GM12891 (cell line): ENCODE results near the gene TMC7.

Experiments
- POLR2A ChIP-seq: IDR thresholded peaks from 2 replicates; pipeline ENCODE4 v1.6.1; 2011; ENCODE audit warnings: low read depth, low read length, control low read depth
- POLR2AphosphoS5 ChIP-seq: IDR thresholded peaks from 2 replicates; pipeline ENCODE4 v1.6.1; 2011; ENCODE audit warnings: low read depth, low read length, control low read depth
- POU2F2 ChIP-seq: IDR thresholded peaks from 2 replicates; pipeline ENCODE4 v1.6.1; 2011; ENCODE audit warnings: low read depth, mild to moderate bottlenecking, control low read depth, low read length, moderate library complexity

DNA sequence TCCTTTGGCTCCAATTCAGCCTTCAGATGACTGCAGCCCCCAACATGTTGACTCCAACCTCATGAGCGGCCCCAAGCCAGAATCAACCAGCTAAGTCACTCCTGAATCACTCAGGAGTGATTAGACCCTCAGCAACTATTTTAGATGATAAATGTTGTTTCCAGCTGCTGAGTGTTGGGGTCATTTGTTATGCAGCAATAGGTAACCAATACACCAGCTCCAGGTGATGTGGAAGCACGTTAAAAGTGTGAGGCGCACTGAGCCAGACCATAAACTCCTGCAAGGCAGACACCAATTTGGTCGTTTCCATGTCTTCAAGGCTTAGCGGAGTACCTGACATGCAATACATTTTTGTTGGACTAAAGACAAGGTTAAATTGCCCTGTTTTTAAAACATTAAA, 101.1 kb downstream of the TMC7 start:
- TF ChIP-seq POU2F2 = no peak
- TF ChIP-seq POLR2AphosphoS5 = no peak
- TF ChIP-seq POLR2A = no peak
